Measurements from ENCODE around the gene ANXA6. TPM values are rescaled to one million over a fixed set of nuclear protein-coding genes. Genes with fewer than 3 reads are reported as not detected.

The ANXA6 gene
- polyA plus RNA-seq, 1 donor (not counting 4 experiments of a cell fraction or from before 2014, with no cell fraction given), result 37.0 TPM

- Histone ChIP-seq H3K27me3 (ENCODE audit: control insufficient read depth, extremely low read depth, insufficient read depth, low read length) (peaks cover 19% of the 10 kb centered on the region), H2AFZ (ENCODE audit: control insufficient read depth, low read length) (no peak overlapping the region), H3K36me3 (ENCODE audit: control insufficient read depth in 2 of 2, extremely low read depth in 1 of 2, insufficient read depth in 2 of 2, low read length in 2 of 2) (no peaks in the 10 kb centered on the region), H4K20me1 (ENCODE audit: control insufficient read depth, extremely low read depth, insufficient read depth, low read length) (no peaks in the 10 kb centered on the region), H3K4me1 (ENCODE audit: control insufficient read depth, extremely low read depth, insufficient read depth, low read length) (peaks cover 19% of the 10 kb centered on the region), H3K9me3 (ENCODE audit: control insufficient read depth, low read depth, low read length) (no peaks in the 10 kb centered on the region), H3K4me3 (ENCODE audit: control insufficient read depth in 2 of 3, extremely low read depth in 1 of 3, insufficient read depth in 2 of 3, low read depth in 1 of 3, low read length in 3 of 3) (no peak overlapping the region), H3K9ac (ENCODE audit: control insufficient read depth, extremely low read depth, insufficient read depth, low read length) (no peak overlapping the region), H3K27ac (ENCODE audit: control insufficient read depth, insufficient read depth, low read length) (no peak overlapping the region), H3K9me1 (ENCODE audit: control insufficient read depth, extremely low read depth, insufficient read depth, low read length) (no peaks in the 10 kb centered on the region), H3K4me2 (ENCODE audit: control insufficient read depth, extremely low read depth, insufficient read depth, low read depth, low read length) (no peak overlapping the region), H3K79me2 (ENCODE audit: control insufficient read depth, insufficient read depth, low read length) (peaks cover 4% of the 10 kb centered on the region)
- TF ChIP-seq EZH2 (IDR thresholded peaks at IDR 0.05; ENCODE audit: low read length) (no peak), CTCF (optimal IDR thresholded peaks at IDR 0.05 in 1 of 3, IDR thresholded peaks at IDR 0.05 in 1 of 3, conservative IDR thresholded peaks at IDR 0.05 in 1 of 3; ENCODE audit: extremely low read depth in 1 of 3, insufficient read depth in 2 of 3, low read length in 3 of 3) (no peak)
- FAIRE-seq, result no peak
- dilution Hi-C loops (cut with MboI; ENCODE audit: extremely low pct_ligation_motif_present, low sequenced_read_pairs), result no loop called here
- no peak for DNase-seq (ENCODE audit: low read depth, low spot score)
Measured at GRCh38 chr5:151159649-151160373, 2.2 kb upstream of the ANXA6 start.

- peak overlapping the region; percentile 88 for H2AFZ ChIP-seq (ENCODE audit: control insufficient read depth, low read length)
- H4K20me1 ChIP-seq (ENCODE audit: control insufficient read depth, extremely low read depth, insufficient read depth, low read length), result no peaks in the 10 kb centered on the region
- no peak overlapping the region for H3K9ac ChIP-seq (ENCODE audit: control insufficient read depth, extremely low read depth, insufficient read depth, low read length)
- H3K27ac ChIP-seq (ENCODE audit: control insufficient read depth, insufficient read depth, low read length), result no peak overlapping the region
- TF ChIP-seq CTCF (optimal IDR thresholded peaks at IDR 0.05 in 1 of 3, IDR thresholded peaks at IDR 0.05 in 1 of 3, conservative IDR thresholded peaks at IDR 0.05 in 1 of 3; ENCODE audit: extremely low read depth in 1 of 3, insufficient read depth in 2 of 3, low read length in 3 of 3) (no peak), EZH2 (IDR thresholded peaks at IDR 0.05; ENCODE audit: low read length) (no peak)
- no peaks in the 10 kb centered on the region for H3K36me3 ChIP-seq (ENCODE audit: control insufficient read depth in 2 of 2, extremely low read depth in 1 of 2, insufficient read depth in 2 of 2, low read length in 2 of 2)
- H3K9me3 ChIP-seq (ENCODE audit: control insufficient read depth, low read depth, low read length), result no peaks in the 10 kb centered on the region
- DNase-seq (ENCODE audit: low read depth, low spot score) (no peak), FAIRE-seq (no peak)
- peaks cover 19% of the 10 kb centered on the region for H3K27me3 ChIP-seq (ENCODE audit: control insufficient read depth, extremely low read depth, insufficient read depth, low read length)
- H3K79me2 ChIP-seq (ENCODE audit: control insufficient read depth, insufficient read depth, low read length), result peaks cover 6% of the 10 kb centered on the region
- peak overlapping the region; percentile 96 for H3K4me2 ChIP-seq (ENCODE audit: control insufficient read depth, extremely low read depth, insufficient read depth, low read depth, low read length)
- H3K4me3 ChIP-seq (ENCODE audit: control insufficient read depth in 2 of 3, extremely low read depth in 1 of 3, insufficient read depth in 2 of 3, low read depth in 1 of 3, low read length in 3 of 3), result peak overlapping the region; percentile 51 to 78 (median 73)
- no peaks in the 10 kb centered on the region for H3K9me1 ChIP-seq (ENCODE audit: control insufficient read depth, extremely low read depth, insufficient read depth, low read length)
- dilution Hi-C loops (cut with MboI; ENCODE audit: extremely low pct_ligation_motif_present, low sequenced_read_pairs), result no loop called here
- peaks cover 19% of the 10 kb centered on the region for H3K4me1 ChIP-seq (ENCODE audit: control insufficient read depth, extremely low read depth, insufficient read depth, low read length)
Measured at GRCh38 chr5:151158287-151158661, 695 bp upstream of the ANXA6 start.
